Adrenal gland (tissue), 12 donors: ENCODE data around the gene GXYLT2. TPM values are rescaled to one million over a fixed set of nuclear protein-coding genes. Genes with fewer than 3 reads are reported as not detected.

Experiments
- DNase-seq, 7 donors: peaks; one replicate each; pipeline ENCODE4 v3.0.0-alpha.2; 2019 to 2020
- H3K27ac ChIP-seq, 5 donors: fragments of 200-600 bp; sonication (generic) in 4 of 5; 1 replicate in 3 of 5; 2 replicates in 2 of 5; pipeline versions ENCODE4 v1.5.1 to v1.8.0; 2016 to 2020; ENCODE audit warnings: mild to moderate bottlenecking in 1 of 5
- H3K27me3 ChIP-seq: fragments of 200-600 bp; 2 replicates; pipeline ENCODE4 v1.8.0; 2021
- H3K36me3 ChIP-seq, 2 donors: fragments of 200-600 bp; replicated peaks in 1 of 2; 1 replicate in 1 of 2; 2 replicates in 1 of 2; pipeline versions ENCODE4 v1.5.1 to v1.8.0; 2018 to 2022
- H3K4me1 ChIP-seq, 2 donors: fragments of 200-600 bp; replicated peaks in 1 of 2; 1 replicate in 1 of 2; 2 replicates in 1 of 2; pipeline versions ENCODE4 v1.5.1 to v1.8.0; 2018 to 2021
- H3K4me3 ChIP-seq, 4 donors: fragments of 200-600 bp; sonication (generic) in 3 of 4; one replicate each; pipeline ENCODE4 v1.5.1; 2016 to 2018
- H3K9me3 ChIP-seq, 3 donors: fragments of 200-600 bp; sonication (generic) in 1 of 3; replicated peaks in 1 of 3; 1 replicate in 2 of 3; 2 replicates in 1 of 3; pipeline versions ENCODE4 v1.5.1 to v1.8.0; 2016 to 2021
- POLR2A ChIP-seq, 2 donors: fragments of 450-650 bp; IDR thresholded peaks; one replicate each; pipeline ENCODE4 v1.6.1; 2017; ENCODE audit warnings: antibody characterized with exemption in 2 of 2, mild to moderate bottlenecking in 2 of 2, moderate library complexity in 1 of 2
- WGBS, 4 donors: extraction: QIAGEN DNeasy Blood & Tissue Kit in 2 of 4; methylation state at CpG; one replicate each; pipeline versions ENCODE4 v1.1.5 to v1.1.7; 2013 to 2017; 5-methylcytosine and 5-hydroxymethylcytosine counted together
- intact Hi-C, 2 donors: fragments of 100-400 bp; cut with DNase I; formaldehyde crosslinking; loops; one replicate each; pipeline versions ENCODE4 v1.14.1 to v1.15.0; 2022 to 2023
- polyA plus RNA-seq, 3 donors: library from polyadenylated mRNA; stranded (reverse); fragments of 200-250 nt in 2 of 3; fragments of 350-450 nt in 1 of 3; fragmentation: Illumina TruSeq in 1 of 3; extraction: RNeasy Lipid Tissue Mini Kit (QIAGEN cat#74804) in 1 of 3; gene quantifications; one replicate each; pipeline ENCODE4 v1.2.3, GENCODE V29; 2013 to 2014
- total RNA-seq, 9 donors: library from RNA; depleted of rRNA in 4 of 9; stranded (reverse); fragments of >200 nt in 4 of 9; fragments of 120-200 nt in 1 of 9; fragmentation: NEBNext Ultra II Directional in 1 of 9; extraction: Animal tissue kit (Norgen Biotek cat#: 25700) in 1 of 9; gene quantifications; one replicate each; pipeline versions ENCODE4 v1.1.0 to v1.2.4, GENCODE V29; 2013 to 2023
- TF ChIP-seq, protein P1 (sequence below), 6 experiments: fragments of 450-650 bp in 4 of 6; fragments of 200-600 bp in 2 of 6; sonication (generic) in 1 of 6; IDR thresholded peaks; 1 replicate in 5 of 6; 2 replicates in 1 of 6; pipeline versions ENCODE4 v1.5.1 to v1.8.0; 2016 to 2021; ENCODE audit warnings: antibody characterized with exemption in 6 of 6, mild to moderate bottlenecking in 2 of 6, moderate library complexity in 1 of 6
- donor health status: healthy with polysubstance abuse.
- donor health status: Bipolar disorder and iron deficiency.
- donor health status: DM: yes; HTN: yes; CAD: no.
- donor health status: DM: no; HTN: no; CAD: no.
- donor health status: DM: no; HTN: no; CAD: no.
- donor health status: DM: yes; HTN: yes; CAD: no.

Gene GXYLT2
- total and polyA plus RNA-seq, 12 donors = 1.9 to 32.5 (median 16.5) TPM

DNA sequence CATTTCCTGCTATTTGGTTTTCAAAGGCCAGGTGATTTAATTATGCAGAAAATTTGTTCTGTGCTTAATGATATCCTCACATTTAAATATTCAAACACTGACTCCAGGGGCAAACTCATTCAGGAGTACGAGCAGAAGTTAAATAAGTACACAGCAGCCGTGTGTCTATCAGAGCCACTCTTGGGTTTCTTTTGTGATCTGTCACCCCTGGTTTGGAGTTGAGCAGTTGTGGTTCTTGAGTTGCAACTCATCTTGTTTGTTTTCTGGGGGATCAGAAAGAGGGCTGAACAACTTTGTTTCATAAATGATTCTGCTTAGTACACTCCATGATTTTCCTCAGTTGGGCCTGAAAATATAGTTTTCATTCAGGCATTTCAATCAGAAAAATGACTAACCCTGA, 83.1 kb downstream of the GXYLT2 start:
- intact Hi-C loops = no loop called here
- DNase-seq = no peak
- TF ChIP-seq, protein P1, sequence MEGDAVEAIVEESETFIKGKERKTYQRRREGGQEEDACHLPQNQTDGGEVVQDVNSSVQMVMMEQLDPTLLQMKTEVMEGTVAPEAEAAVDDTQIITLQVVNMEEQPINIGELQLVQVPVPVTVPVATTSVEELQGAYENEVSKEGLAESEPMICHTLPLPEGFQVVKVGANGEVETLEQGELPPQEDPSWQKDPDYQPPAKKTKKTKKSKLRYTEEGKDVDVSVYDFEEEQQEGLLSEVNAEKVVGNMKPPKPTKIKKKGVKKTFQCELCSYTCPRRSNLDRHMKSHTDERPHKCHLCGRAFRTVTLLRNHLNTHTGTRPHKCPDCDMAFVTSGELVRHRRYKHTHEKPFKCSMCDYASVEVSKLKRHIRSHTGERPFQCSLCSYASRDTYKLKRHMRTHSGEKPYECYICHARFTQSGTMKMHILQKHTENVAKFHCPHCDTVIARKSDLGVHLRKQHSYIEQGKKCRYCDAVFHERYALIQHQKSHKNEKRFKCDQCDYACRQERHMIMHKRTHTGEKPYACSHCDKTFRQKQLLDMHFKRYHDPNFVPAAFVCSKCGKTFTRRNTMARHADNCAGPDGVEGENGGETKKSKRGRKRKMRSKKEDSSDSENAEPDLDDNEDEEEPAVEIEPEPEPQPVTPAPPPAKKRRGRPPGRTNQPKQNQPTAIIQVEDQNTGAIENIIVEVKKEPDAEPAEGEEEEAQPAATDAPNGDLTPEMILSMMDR (IDR thresholded peaks at IDR 0.05) = no peak
- no peak for TF ChIP-seq POLR2A (IDR thresholded peaks at IDR 0.05)
- H3K27me3 ChIP-seq = no peaks in the 10 kb centered on the region
- no peak overlapping the region for H3K27ac ChIP-seq
- H3K36me3 ChIP-seq = no peaks in the 10 kb centered on the region
- 91 to 97% (median 94%) methylated on average over 2 of the region's 2 CpGs for whole genome bisulfite sequencing, 4 donors
- no peaks in the 10 kb centered on the region for H3K9me3 ChIP-seq
- H3K4me1 ChIP-seq = no peaks in the 10 kb centered on the region
- no peak overlapping the region for H3K4me3 ChIP-seq

DNA sequence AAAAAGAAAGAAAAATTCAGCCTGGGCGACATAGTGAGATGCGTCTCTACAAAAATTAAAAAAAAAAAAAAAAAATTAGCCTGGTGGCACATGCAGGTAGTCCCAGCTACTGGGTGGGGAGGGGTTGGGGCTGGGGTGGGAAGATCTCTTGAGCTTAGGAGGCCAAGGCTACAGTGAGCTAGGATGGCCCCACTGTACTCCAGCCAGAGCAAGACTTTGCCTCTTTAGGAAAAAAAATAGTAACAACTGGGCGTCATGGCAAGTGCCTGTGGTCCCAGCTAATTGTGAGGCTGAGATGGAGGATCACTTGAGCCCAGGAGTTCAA, 84.8 kb downstream of the GXYLT2 start:
- no peak for TF ChIP-seq POLR2A (IDR thresholded peaks at IDR 0.05)
- TF ChIP-seq, protein P1 (IDR thresholded peaks at IDR 0.05) = no peak
- Histone ChIP-seq H3K4me1 (no peaks in the 10 kb centered on the region), H3K27me3 (no peaks in the 10 kb centered on the region), H3K4me3 (no peak overlapping the region), H3K27ac (no peak overlapping the region), H3K9me3 (no peaks in the 10 kb centered on the region), H3K36me3 (no peaks in the 10 kb centered on the region)
- intact Hi-C loops = no loop called here
- no peak for DNase-seq
- WGBS, 4 donors = 86 to 94% (median 91%) methylated on average over 3 of the region's 3 CpGs

DNA sequence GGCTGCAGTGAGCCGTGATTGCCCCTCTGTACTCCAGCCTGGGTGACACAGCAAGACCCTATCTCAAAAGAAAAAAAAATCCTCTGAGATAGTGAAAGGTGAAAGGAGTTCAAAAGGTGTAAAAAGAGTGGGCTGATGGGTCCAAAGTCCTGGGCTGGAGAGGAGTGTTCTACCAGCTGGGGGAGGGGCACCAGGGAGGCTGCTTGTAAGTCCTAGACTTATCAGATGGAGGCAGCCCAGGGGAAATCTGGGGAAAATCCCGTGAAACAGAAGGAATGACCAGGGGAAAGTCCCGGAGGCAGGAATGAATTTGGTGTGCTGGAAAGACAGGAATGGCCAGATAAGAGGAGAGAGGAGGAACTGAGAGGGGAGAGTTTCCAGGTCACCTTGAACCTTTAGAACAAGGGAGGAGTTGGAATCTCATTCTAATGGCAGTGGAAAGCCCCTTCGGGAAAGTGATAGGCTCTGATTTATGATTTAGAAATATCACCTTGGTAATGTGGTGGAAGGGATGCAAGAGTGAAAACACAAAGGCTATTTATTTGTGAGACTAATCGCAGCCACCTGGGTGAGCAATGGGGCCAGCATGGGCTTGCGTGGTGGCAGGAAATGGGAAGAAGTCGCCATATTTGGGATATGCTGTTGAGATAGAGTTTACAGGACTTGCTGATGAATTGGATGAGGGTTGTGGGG, 85.3 kb downstream of the GXYLT2 start:
- no peaks in the 10 kb centered on the region for H3K9me3 ChIP-seq
- intact Hi-C loops = no loop called here
- H3K36me3 ChIP-seq = no peaks in the 10 kb centered on the region
- H3K4me1 ChIP-seq = no peaks in the 10 kb centered on the region
- WGBS, 4 donors = 49 to 83% (median 59%) methylated on average over 7 of the region's 7 CpGs
- no peaks in the 10 kb centered on the region for H3K27me3 ChIP-seq
- peak in 2 of 7 donors; percentile 34 to 43 for DNase-seq
- H3K27ac ChIP-seq = no peak overlapping the region
- TF ChIP-seq, protein P1 (IDR thresholded peaks at IDR 0.05) = no peak
- no peak for TF ChIP-seq POLR2A (IDR thresholded peaks at IDR 0.05)
- no peak overlapping the region for H3K4me3 ChIP-seq

DNA sequence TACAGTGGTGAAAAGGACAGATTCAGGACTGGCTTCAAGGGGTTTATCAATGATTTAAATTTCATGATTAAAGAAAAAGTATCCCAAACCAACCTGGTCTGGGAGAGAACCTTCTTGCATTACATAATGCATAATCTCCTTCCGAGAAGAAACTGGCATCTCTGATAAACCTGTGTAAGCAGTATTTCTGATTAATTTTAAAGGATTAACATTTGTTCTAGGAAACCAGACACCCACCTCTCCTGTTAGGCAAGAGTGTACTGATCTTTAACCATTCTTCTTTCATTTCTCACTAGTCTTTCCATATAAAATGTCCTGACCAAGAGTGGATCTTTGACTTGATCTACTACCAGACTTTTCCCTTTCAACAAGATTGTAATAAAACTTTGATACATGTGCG, 85.9 kb downstream of the GXYLT2 start:
- Histone ChIP-seq H3K4me3 (no peak overlapping the region), H3K9me3 (no peaks in the 10 kb centered on the region), H3K36me3 (no peaks in the 10 kb centered on the region), H3K27me3 (no peaks in the 10 kb centered on the region), H3K27ac (no peak overlapping the region), H3K4me1 (no peaks in the 10 kb centered on the region)
- intact Hi-C loops = no loop called here
- no peak for DNase-seq
- no peak for TF ChIP-seq POLR2A (IDR thresholded peaks at IDR 0.05)
- 91 to 100% (median 94%) methylated on average over 2 of the region's 2 CpGs for WGBS, 4 donors

DNA sequence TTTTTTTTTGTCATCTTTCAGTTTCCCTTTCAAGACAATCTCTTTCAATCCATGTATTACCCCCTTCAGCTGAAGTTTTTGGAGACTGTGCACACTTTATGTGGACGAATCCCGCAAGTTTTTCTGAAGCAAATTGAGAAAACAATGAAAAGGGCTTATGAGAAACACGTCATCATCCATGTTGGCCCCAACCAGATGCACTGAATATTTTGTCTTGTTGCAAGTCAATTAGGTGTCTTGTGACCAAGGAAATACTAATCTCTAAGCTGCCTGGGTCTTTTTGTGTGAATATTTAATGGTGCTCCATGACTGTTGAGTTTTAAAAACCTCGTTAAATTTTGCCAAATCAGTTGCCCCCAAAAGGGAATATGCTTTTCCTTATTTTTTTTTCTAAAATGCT, 87.1 kb downstream of the GXYLT2 start:
- Histone ChIP-seq H3K9me3 (no peaks in the 10 kb centered on the region), H3K36me3 (no peaks in the 10 kb centered on the region), H3K4me3 (no peak overlapping the region), H3K27ac (no peak overlapping the region), H3K27me3 (no peaks in the 10 kb centered on the region), H3K4me1 (no peaks in the 10 kb centered on the region)
- TF ChIP-seq, protein P1 (IDR thresholded peaks at IDR 0.05) = no peak
- TF ChIP-seq POLR2A (IDR thresholded peaks at IDR 0.05) = no peak
- no peak for DNase-seq
- intact Hi-C loops = no loop called here
- 88 to 95% (median 94%) methylated on average over 4 of the region's 4 CpGs for WGBS, 4 donors
